Stimulated activated CD4-positive, alpha-beta T cell treated with anti-CD3 and anti-CD28 coated beads, TNF-alpha, amount 100 ng/mL, for 48 hours (primary cell): ENCODE data around the gene LYRM7.
A peak's percentile ranks its signal among the peaks of the same experiment; 100 is the strongest.
"Not testable (repeated sequence)": the region's sequence is repeated elsewhere in the genome, so short reads cannot be mapped to it uniquely, and the experiment has no call there.

Experiments
- DNase-seq, 3 donors: peaks; one replicate each; pipeline ENCODE4 v3.0.0-alpha.2; 2020; ENCODE audit warnings: low read depth in 3 of 3

LYRM7 gene

DNA sequence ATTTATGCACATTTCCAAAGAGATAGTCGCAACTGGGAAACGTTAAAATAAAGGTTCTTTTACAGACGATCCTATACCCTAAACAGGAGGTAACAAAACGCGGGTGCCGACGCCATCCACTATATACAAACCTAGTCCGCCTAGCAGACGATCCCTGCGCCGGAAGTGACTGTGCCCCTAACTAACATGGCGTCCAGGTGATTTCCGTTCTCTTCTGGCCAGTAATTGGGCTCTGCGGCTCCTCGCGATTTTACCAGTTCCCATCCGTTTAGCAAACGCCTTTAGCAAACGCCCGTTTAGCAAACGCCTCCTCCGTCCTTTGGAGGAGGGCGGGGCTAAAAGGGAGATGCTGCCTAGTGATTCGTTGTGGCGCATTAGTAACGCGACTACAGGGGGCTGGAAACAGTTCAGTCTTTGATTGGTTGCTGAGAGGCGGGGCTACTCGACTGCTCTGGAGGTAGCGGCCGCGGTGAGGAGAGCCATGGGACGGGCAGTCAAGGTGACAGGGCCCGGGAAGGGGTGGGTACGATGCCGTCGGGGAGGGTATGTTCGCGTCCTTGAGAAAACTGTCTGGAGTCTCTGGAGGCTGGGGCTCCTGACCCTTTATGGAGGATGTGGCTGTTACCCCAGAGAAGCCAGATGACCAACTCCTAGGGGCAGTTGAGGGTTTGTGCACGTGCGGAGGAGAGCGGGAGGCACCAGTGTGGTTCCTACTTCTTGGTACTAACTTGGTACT, at the start of gene LYRM7:
LYRM7 (plus strand) TSS at position 405 of the 736 bp plus-strand sequence; CDS start at position 482, 77 bp downstream.
- DNase-seq, result peak; percentile 86 to 96 (median 93)

DNA sequence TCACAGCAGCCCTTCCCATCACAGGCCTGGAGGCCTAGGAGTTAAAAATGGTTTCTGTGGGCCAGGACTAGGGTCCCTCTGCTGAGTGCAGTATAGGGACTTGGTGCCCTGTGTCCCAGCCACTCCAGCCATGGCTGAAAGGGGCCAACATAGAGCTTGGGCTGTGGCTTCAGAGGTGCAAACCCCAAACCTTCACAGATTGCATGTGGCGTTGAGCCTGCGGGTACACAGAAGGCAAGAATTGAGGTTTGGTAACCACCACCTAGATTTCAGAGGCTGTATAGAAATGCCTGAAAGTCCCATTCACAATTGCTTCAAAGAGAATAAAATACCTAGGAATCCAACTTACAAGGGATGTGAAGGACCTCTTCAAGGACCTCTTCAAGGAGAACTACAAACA, 43.5 kb upstream of the LYRM7 start:
- DNase-seq, result not testable (repeated sequence)

- DNase-seq, result no peak
These were observed 41.4 kb upstream of the LYRM7 start for GRCh38 chr5:131129306-131129705.

DNA sequence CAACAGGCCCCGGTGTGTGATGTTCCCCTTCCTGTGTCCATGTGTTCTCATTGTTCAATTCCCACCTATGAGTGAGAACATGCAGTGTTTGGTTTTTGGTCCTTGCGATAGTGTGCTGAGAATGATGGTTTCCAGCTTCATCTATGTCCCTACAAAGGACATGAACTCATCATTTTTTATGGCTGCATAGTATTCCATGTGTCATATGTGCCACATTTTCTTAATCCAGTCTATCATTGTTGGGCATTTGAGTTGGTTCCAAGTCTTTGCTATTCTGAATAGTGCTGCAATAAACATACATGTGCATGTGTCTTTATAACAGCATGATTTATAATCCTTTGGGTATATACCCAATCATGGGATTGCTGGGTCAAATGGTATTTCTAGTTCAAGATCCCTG, 37.7 kb upstream of the LYRM7 start:
- DNase-seq, result not testable (repeated sequence)

GRCh38 chr5:131138406-131138805, 32.3 kb upstream of the LYRM7 start:
- DNase-seq, result not testable (repeated sequence)

GRCh38 chr5:131139321-131139720, 31.4 kb upstream of the LYRM7 start:
- no peak for DNase-seq

DNA sequence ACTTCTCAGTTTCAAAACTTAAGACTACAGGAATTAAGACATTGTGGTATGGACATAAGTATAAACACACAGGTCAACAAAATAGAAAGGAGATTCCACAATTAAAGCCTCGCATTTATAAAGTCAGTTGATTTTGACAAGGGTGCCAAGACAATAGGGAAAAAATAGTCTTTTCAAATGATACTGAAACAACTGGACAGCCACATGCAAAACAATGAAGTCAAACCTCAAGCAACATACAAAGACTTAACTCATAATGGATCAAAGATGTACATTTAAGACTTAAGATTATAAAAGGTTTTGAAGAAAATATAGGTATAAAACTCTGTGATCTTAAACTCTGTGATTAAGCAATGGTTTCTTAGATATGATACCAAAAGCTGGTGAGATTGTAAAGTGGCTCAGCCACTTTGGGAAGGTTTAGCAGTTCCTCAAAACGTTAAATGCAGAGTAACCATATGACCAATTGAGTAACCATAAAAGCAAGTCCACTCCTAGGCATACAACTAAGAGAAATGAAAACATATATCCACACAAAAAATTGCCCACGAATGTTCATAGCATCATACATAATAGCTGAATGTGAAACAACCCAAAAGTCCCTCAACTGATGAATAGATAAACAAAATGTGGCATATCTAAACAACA, 27.6 kb upstream of the LYRM7 start:
- no peak for DNase-seq

DNA sequence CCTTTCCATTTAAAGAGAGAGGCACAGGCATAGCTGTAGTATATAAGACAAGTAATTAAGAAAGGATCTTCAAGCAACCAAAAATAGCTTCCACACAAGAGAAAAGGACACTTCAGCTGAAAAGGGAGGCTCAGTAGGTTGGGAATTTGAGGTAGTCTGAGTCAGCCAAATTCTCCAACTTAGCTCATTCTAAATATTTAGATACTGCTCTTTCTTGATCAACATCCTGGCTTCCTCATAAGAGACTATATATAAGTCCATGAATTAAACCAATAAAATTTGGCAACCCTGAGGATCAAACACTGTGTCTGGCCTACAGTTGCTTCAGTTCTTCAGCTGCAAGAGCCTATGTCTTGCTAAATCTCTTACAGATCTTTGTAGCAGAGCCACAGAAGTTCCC, 23.5 kb upstream of the LYRM7 start:
- no peak for DNase-seq

DNA sequence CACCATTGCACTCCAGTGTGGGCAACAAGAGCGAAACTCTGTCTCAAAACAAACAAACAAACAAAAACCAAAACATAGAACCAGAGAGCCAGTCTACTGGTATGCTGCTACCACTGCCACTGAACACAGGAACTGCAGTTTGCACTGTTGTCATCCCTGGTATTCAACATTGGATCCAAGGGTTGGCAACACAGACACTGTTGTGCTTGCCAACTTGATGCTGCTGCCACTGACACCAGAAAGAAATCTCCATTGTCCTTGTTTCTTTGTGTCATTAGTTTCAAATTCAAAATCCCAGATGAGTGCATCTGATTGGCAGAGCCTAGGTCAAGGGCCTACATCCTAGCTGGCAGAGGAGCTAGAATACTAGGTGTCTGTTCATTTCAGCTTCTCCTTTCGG, 21.9 kb upstream of the LYRM7 start:
- DNase-seq, result no peak

- DNase-seq, result no peak
These were observed 20.3 kb upstream of the LYRM7 start for GRCh38 chr5:131150408-131150807.

DNA sequence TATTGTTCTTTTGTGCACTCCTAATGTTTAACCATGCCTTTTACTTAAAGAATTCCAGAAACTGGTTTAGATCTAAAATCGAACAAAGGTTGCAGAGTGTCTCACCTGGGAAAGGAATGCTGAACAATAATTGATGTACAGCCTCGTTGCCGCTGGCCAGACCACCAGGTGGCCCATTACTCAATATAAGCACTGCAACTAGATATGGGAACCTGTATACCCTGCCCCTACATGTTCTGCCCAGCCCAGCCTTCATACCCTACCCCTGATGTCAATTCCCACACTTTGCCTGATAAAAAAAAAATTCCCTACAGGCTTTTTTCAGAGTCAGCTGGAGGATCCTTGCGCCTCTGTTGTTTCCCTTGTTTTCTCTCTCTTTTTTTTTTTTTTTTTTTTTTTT, 19.5 kb upstream of the LYRM7 start:
- DNase-seq, result no peak

GRCh38 chr5:131156385-131156784, 14.4 kb upstream of the LYRM7 start:
- DNase-seq, result no peak

- no peak for DNase-seq
These were observed 13.8 kb upstream of the LYRM7 start for GRCh38 chr5:131156957-131157356.

GRCh38 chr5:131160134-131160533, 10.6 kb upstream of the LYRM7 start:
- DNase-seq, result no peak

DNA sequence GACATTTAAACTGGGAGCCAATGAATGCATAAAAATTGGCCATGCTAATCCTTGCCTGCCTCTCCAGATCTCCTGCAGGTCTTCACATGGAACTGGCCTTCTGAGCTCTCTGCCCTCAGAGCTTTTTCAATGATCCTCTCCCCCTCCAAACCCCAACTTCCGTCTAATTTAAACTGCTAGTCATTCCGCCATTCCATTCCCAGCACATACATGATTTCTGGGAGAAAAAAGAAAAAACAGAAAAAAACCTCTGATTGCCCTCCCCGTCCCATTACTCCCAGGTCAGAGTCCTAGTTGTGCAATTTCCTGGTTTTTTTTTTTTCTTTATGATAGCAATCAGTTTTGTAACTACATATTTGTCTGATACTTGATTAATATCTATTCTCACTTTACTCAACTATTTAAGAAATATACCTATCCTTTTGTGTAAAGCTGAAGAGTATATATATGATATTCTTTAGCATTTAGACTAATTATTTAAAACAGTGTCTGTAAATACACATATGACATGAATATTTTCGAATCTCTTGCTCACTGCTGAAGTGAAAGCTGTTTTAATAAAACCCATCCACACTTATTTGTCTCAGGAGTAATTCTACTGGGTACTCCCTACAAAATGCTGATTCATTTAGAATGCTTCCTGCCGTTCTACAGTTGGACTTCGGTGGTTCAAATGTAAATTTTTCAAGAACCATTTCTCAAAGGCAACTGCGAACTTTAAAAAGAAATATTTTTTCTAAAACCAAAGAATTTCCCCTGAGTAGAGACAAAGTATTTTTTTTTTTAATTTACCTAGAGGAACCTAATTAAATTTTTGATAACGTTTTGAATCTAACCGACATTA, 7.2 kb upstream of the LYRM7 start:
- DNase-seq, result no peak

- peak; percentile 48 to 64 (median 62) for DNase-seq
These were observed 6.3 kb upstream of the LYRM7 start for GRCh38 chr5:131164191-131165118.

GRCh38 chr5:131165119-131165727, 5.5 kb upstream of the LYRM7 start, which contains the start of gene HINT1:
Gene HINT1, minus strand, starts transcription at chr5:131165256. Its CDS starts 51 bp downstream, at chr5:131165205.
- peak; percentile 85 to 92 (median 89) for DNase-seq

DNA sequence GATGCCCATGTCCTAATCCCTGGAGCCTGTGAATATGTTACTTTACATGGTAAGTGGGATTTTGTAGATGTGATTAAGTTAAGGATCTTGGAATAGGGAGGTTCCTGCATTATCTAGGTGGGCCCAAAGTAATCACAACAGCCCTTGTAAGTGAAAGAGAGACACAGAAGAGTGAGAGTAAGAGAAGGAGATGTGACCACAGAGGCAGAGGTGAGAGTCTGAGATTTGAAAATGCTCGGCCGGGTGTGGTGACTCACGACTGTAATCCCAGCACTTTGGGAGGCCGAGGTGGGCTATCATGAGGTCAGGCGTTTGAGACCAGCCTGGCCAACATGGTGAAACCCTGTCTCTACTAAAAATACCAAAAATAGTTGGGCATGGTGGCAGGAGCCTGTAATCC, 3.1 kb upstream of the LYRM7 start:
- DNase-seq, result no peak

GRCh38 chr5:131169810-131170539, 769 bp upstream of the LYRM7 start:
- no peak for DNase-seq

DNA sequence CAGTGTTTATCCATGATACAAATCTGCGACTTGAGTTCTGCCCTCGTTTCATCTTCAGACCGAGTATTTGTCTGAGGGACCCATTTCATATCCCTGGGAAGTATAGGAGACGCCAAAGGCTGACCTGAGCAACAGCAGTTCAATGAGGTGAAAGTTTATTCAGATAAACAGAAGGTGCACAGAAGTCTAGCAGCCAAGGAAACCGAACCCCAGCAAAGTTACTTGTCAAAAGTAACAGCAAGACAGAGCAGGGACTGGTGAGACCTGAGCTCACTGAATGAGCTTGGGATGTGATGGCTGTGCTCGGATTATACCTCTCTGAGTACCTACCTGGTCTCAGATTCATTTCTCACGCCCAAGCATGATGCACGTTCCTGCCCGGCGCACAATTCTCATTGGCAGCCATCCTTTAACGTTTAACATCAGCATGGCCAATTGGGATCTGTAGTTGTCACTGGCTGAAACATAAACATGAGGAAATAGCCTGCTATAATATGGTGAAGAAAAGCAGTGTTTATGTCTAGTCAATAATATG, 599 bp downstream of the LYRM7 start:
- DNase-seq, result peak in 1 of 3 donors; percentile 18
